HepG2 (cell line): ENCODE results near the gene SLC29A3. TPM values are rescaled to one million over a fixed set of nuclear protein-coding genes. Genes with fewer than 3 reads are reported as not detected.

Experiments
- ATF6 ChIP-seq: sonication (generic); formaldehyde crosslinking; conservative IDR thresholded peaks from 2 replicates; pipeline ENCODE4 v1.4.0; 2020; ENCODE audit warnings: missing genetic modification reagents
- FLYWCH1 ChIP-seq: sonication (generic); formaldehyde crosslinking; IDR thresholded peaks from 2 replicates; pipeline ENCODE4 v1.8.1; 2023; ENCODE audit warnings: mild to moderate bottlenecking, missing genetic modification reagents
- NFIC ChIP-seq: IDR thresholded peaks from 2 replicates; pipeline ENCODE4 v1.6.1; 2012; ENCODE audit warnings: mild to moderate bottlenecking, low read length, inconsistent platforms
- NONO ChIP-seq, 2 experiments: fragments of 450-650 bp in 1 of 2; sonication (generic) in 1 of 2; formaldehyde crosslinking in 1 of 2; IDR thresholded peaks in 1 of 2; conservative IDR thresholded peaks in 1 of 2; 2 replicates each; pipeline versions ENCODE4 v1.6.1 to v1.8.0; 2017 to 2022; ENCODE audit warnings: mild to moderate bottlenecking in 1 of 2, missing genetic modification reagents in 1 of 2, moderate library complexity in 1 of 2
- NPAS2 ChIP-seq: sonication (generic); formaldehyde crosslinking; IDR thresholded peaks from 2 replicates; pipeline ENCODE4 v1.8.0; 2022; ENCODE audit warnings: mild to moderate bottlenecking, missing genetic modification reagents, borderline replicate concordance
- PITX1 ChIP-seq: sonication (generic); formaldehyde crosslinking; IDR thresholded peaks from 2 replicates; pipeline ENCODE4 v1.5.1; 2020; ENCODE audit warnings: mild to moderate bottlenecking, missing genetic modification reagents
- SKIL ChIP-seq: sonication (generic); formaldehyde crosslinking; IDR thresholded peaks from 2 replicates; pipeline ENCODE4 v1.8.0; 2022; ENCODE audit warnings: missing genetic modification reagents, mild to moderate bottlenecking, moderate library complexity, borderline replicate concordance
- ZHX1 ChIP-seq: sonication (generic); formaldehyde crosslinking; IDR thresholded peaks from 2 replicates; pipeline ENCODE4 v1.8.1; 2022; ENCODE audit warnings: low read depth, mild to moderate bottlenecking, missing genetic modification reagents
- ZIK1 ChIP-seq: sonication (generic); formaldehyde crosslinking; IDR thresholded peaks from 2 replicates; pipeline ENCODE4 v1.5.0; 2020; ENCODE audit warnings: mild to moderate bottlenecking, low read depth, missing genetic modification reagents, borderline replicate concordance
- ZNF383 ChIP-seq: sonication (generic); formaldehyde crosslinking; IDR thresholded peaks from 2 replicates; pipeline ENCODE4 v1.4.0; 2020; ENCODE audit warnings: missing genetic modification reagents, mild to moderate bottlenecking, borderline replicate concordance
- ZNF496 ChIP-seq: sonication (generic); formaldehyde crosslinking; IDR thresholded peaks from 2 replicates; pipeline ENCODE4 v1.8.1; 2023; ENCODE audit warnings: mild to moderate bottlenecking, moderate library complexity, missing genetic modification reagents; ENCODE audit not compliant: insufficient replicate concordance
- ZNF883 ChIP-seq: sonication (generic); formaldehyde crosslinking; IDR thresholded peaks from 2 replicates; pipeline ENCODE4 v1.5.1; 2020; ENCODE audit warnings: mild to moderate bottlenecking, missing genetic modification reagents; ENCODE audit errors: not compliant biosample characterization
- polyA plus RNA-seq, 8 experiments: library from polyadenylated mRNA; depleted of rRNA in 3 of 8; stranded (reverse) in 7 of 8; unstranded in 1 of 8; fragments of >200 nt; fragmentation: Illumina TruSeq in 4 of 8; extraction: Trizol in 4 of 8; gene quantifications; 2 replicates each; pipeline versions ENCODE4 v1.2.1 to v1.2.3, GENCODE V29; 2011 to 2016; ENCODE audit warnings: low read depth in 4 of 8, missing spikeins in 1 of 8, mixed read lengths in 1 of 8; ENCODE audit not compliant: insufficient read depth in 1 of 8
- total RNA-seq, 5 experiments: library from RNA; depleted of rRNA; stranded (reverse); fragments of >200 nt; fragmentation: Illumina TruSeq; extraction: Trizol; gene quantifications; 2 replicates each; pipeline ENCODE4 v1.2.3, GENCODE V29; 2016; ENCODE audit warnings: low read depth in 1 of 5

The SLC29A3 gene
- total and polyA plus RNA-seq, 2 of the 13 experiments (the other 11 are each of a cell fraction or from before 2014, with no cell fraction given), result 8.6 to 11.8 TPM

- TF ChIP-seq ATF6, result 0 out of 2 replicates have a peak, but pooled peaks have one; percentile 21
- TF ChIP-seq SKIL, result peak; percentile 95
- TF ChIP-seq PITX1 (CRISPR knock-in tag), result peak; percentile 91
- no peak for TF ChIP-seq ZNF496 (CRISPR knock-in tag)
- TF ChIP-seq NONO (IDR thresholded peaks at IDR 0.05), result no peak
- TF ChIP-seq NONO (CRISPR knock-in tag; conservative IDR thresholded peaks at IDR 0.05), result peak; percentile 81
- TF ChIP-seq ZNF383 (CRISPR knock-in tag), result 0 out of 2 replicates have a peak, but pooled peaks have one; percentile 71
- peak; percentile 89 for TF ChIP-seq NFIC
- no peak for TF ChIP-seq FLYWCH1 (CRISPR knock-in tag)
- no peak for TF ChIP-seq NPAS2 (CRISPR knock-in tag)
- peak; percentile 11 for TF ChIP-seq ZNF883 (CRISPR knock-in tag)
- peak; percentile 59; the same call in 1 of the 2 replicates for TF ChIP-seq ZHX1 (CRISPR knock-in tag)
- 0 out of 2 replicates have a peak, but pooled peaks have one; percentile 52 for TF ChIP-seq ZIK1 (CRISPR knock-in tag)
These were observed 20.9 kb downstream of the SLC29A3 start (continued) for GRCh38 chr10:71339796-71340589.
